Astrocyte (in vitro differentiated cells and primary cell): ENCODE measurements around the gene IFNGR2.

Experiments
- CTCF ChIP-seq: IDR thresholded peaks from 2 replicates; pipeline ENCODE4 v1.5.1; 2011; ENCODE audit warnings: low read depth, mild to moderate bottlenecking, inconsistent platforms, low read length, moderate library complexity; ENCODE audit not compliant: insufficient read depth
- EZH2 ChIP-seq: IDR thresholded peaks from 2 replicates; pipeline ENCODE4 v1.6.1; 2012; ENCODE audit warnings: mild to moderate bottlenecking, low read length, inconsistent platforms; ENCODE audit not compliant: insufficient read depth

GRCh38 chr21:33392284-33392985, 10.8 kb upstream of the IFNGR2 start:
- TF ChIP-seq EZH2 (no peak), CTCF (no peak)
